AML-193 (cell line): ENCODE measurements around the gene ALCAM.

ENCODE experiments used
- DNase-seq, 2 experiments: peaks; one replicate each; lab custom pipeline; 2025; lab: John Stamatoyannopoulos, UW

ALCAM gene

GRCh38 chr3:105366326-105367062 is at the start of gene ALCAM:
TSS of gene ALCAM (plus strand) at chr3:105366909.
- DNase-seq = peak; percentile 97

GRCh38 chr3:105317841-105318240 is 48.9 kb upstream of the ALCAM start:
- no peak for DNase-seq

- DNase-seq = no peak
Measured at GRCh38 chr3:105322570-105323273, 44.0 kb upstream of the ALCAM start.

- DNase-seq = no peak
Measured at GRCh38 chr3:105323274-105323599, 43.5 kb upstream of the ALCAM start.

- DNase-seq = no peak
Measured at GRCh38 chr3:105324951-105325350, 41.8 kb upstream of the ALCAM start.

GRCh38 chr3:105327662-105328337 is 38.9 kb upstream of the ALCAM start:
- DNase-seq = no peak

- no peak for DNase-seq
Measured at GRCh38 chr3:105328338-105328730, 38.4 kb upstream of the ALCAM start.

GRCh38 chr3:105332961-105333360 is 33.7 kb upstream of the ALCAM start:
- no peak for DNase-seq

GRCh38 chr3:105334138-105334882 is 32.4 kb upstream of the ALCAM start:
- peak in 1 of 2 experiments; percentile 16 for DNase-seq

- DNase-seq = no peak
Measured at GRCh38 chr3:105339946-105340345, 26.8 kb upstream of the ALCAM start.

GRCh38 chr3:105343991-105344390 is 22.7 kb upstream of the ALCAM start:
- no peak for DNase-seq

- DNase-seq = no peak
Measured at GRCh38 chr3:105345156-105345555, 21.6 kb upstream of the ALCAM start.

- DNase-seq = no peak
Measured at GRCh38 chr3:105347625-105348302, 18.9 kb upstream of the ALCAM start.

- no peak for DNase-seq
Measured at GRCh38 chr3:105348307-105348706, 18.4 kb upstream of the ALCAM start.

- DNase-seq = no peak
Measured at GRCh38 chr3:105349684-105350387, 16.9 kb upstream of the ALCAM start.

- peak; percentile 7 to 27 for DNase-seq
Measured at GRCh38 chr3:105351821-105352220, 14.9 kb upstream of the ALCAM start.

- no peak for DNase-seq
Measured at GRCh38 chr3:105352976-105353375, 13.7 kb upstream of the ALCAM start.

GRCh38 chr3:105353485-105354161 is 13.1 kb upstream of the ALCAM start:
- DNase-seq = no peak

GRCh38 chr3:105354429-105354828 is 12.3 kb upstream of the ALCAM start:
- no peak for DNase-seq

- no peak for DNase-seq
Measured at GRCh38 chr3:105355408-105356061, 11.2 kb upstream of the ALCAM start.
